Endothelial cell (in vitro differentiated cells): ENCODE data around the gene XRCC5. TPM values are rescaled to one million over a fixed set of nuclear protein-coding genes. Genes with fewer than 3 reads are reported as not detected.

Source experiments
- DNase-seq: peaks from one replicate; pipeline ENCODE4 v3.0.0; 2021; ENCODE audit warnings: low spot score
- H3K27ac Mint-ChIP-seq: one replicate; pipeline ENCODE4 v1.8.0; 2021; ENCODE audit warnings: mixed read lengths, inconsistent platforms; ENCODE audit not compliant: unreplicated experiment
- H3K27me3 Mint-ChIP-seq: one replicate; pipeline ENCODE4 v1.8.0; 2021; ENCODE audit warnings: mild to moderate bottlenecking, moderate library complexity, mixed read lengths, inconsistent platforms; ENCODE audit not compliant: unreplicated experiment
- H3K36me3 Mint-ChIP-seq: one replicate; pipeline ENCODE4 v1.8.0; 2021; ENCODE audit warnings: mild to moderate bottlenecking, low read depth, mixed read lengths, inconsistent platforms; ENCODE audit not compliant: unreplicated experiment
- H3K4me1 Mint-ChIP-seq: one replicate; pipeline ENCODE4 v1.8.0; 2021; ENCODE audit warnings: mild to moderate bottlenecking, mixed read lengths, inconsistent platforms; ENCODE audit not compliant: unreplicated experiment
- H3K4me3 Mint-ChIP-seq: one replicate; pipeline ENCODE4 v1.8.0; 2021; ENCODE audit warnings: mild to moderate bottlenecking, mixed read lengths, inconsistent platforms; ENCODE audit not compliant: unreplicated experiment
- H3K9me3 Mint-ChIP-seq: one replicate; pipeline ENCODE4 v1.8.0; 2021; ENCODE audit warnings: mixed read lengths, inconsistent platforms; ENCODE audit not compliant: unreplicated experiment
- total RNA-seq: library from RNA; stranded (reverse); fragmentation: NEBNext Ultra II Directional; extraction: Animal tissue kit (Norgen Biotek cat#: 25700); gene quantifications from one replicate; pipeline ENCODE4 v1.2.1, GENCODE V29; 2021; ENCODE audit not compliant: unreplicated experiment
- TF ChIP-seq, protein P1 (sequence below): fragments of 200-600 bp; sonication (generic); IDR thresholded peaks from one replicate; pipeline ENCODE4 v1.5.0; 2021; ENCODE audit warnings: antibody characterized with exemption; ENCODE audit not compliant: unreplicated experiment

The XRCC5 gene
- total RNA-seq, 1 donor from 2014 or later, result 365 TPM

DNA sequence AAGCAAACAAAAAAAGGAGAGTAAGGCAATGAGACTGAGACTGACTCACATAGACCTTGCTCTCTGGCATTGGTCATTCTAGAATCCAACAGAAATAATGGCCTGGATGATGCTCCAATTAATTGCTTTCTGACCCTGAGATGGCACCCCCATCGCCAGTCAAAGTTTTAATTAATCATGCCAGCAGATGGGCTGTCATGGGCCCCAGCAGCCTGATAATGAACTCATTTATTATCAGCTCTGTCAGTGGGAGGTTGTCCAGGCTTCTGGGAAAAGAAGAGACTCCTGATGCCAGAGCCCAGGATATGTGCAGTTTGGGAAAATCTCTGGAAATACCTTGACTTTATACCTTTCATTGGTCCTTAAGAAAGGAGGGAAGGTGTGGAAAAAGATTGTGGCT lies 115.2 kb downstream of the XRCC5 start:
- H3K36me3 Mint-ChIP-seq, result peaks cover 9% of the 10 kb centered on the region
- TF ChIP-seq, protein P1, sequence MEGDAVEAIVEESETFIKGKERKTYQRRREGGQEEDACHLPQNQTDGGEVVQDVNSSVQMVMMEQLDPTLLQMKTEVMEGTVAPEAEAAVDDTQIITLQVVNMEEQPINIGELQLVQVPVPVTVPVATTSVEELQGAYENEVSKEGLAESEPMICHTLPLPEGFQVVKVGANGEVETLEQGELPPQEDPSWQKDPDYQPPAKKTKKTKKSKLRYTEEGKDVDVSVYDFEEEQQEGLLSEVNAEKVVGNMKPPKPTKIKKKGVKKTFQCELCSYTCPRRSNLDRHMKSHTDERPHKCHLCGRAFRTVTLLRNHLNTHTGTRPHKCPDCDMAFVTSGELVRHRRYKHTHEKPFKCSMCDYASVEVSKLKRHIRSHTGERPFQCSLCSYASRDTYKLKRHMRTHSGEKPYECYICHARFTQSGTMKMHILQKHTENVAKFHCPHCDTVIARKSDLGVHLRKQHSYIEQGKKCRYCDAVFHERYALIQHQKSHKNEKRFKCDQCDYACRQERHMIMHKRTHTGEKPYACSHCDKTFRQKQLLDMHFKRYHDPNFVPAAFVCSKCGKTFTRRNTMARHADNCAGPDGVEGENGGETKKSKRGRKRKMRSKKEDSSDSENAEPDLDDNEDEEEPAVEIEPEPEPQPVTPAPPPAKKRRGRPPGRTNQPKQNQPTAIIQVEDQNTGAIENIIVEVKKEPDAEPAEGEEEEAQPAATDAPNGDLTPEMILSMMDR, result no peak
- no peak for DNase-seq
- H3K9me3 Mint-ChIP-seq, result no peaks in the 10 kb centered on the region
- peaks cover 9% of the 10 kb centered on the region for H3K27me3 Mint-ChIP-seq
- peaks cover 11% of the 10 kb centered on the region for H3K4me1 Mint-ChIP-seq
- no peak overlapping the region for H3K4me3 Mint-ChIP-seq
- H3K27ac Mint-ChIP-seq, result no peak overlapping the region

DNA sequence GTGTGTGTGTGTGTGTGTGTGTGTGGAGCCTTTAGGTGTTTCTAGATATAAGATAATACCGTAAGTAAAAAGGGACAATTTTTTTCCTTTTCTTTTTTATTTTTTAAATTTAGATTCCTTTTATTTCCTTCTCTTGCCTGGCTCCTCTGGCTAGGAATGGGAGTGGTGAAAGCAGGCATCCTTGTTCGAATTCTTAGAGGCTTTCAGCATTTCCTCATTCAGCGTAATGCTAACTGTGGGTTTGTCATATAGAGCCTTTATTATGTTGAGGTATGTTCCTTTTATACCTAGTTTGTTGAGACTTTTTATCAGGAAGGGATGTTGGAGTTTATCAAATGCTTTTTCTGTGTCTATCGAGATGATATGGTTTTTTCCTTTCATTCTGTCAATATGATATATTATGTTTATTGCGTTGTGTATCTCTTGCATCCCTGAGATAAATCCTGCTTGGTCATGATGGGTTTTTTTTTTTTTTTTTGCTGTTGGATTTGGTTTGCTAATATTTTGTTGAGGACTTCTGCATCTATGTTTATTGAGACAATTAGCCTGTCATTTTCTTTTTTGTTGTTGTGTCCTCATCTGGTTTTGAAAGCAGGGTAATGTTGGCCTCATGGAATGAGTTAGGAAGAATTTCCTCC lies 120.2 kb downstream of the XRCC5 start:
- Mint-ChIP-seq H3K9me3 (no peaks in the 10 kb centered on the region), H3K4me3 (no peak overlapping the region), H3K27me3 (peaks cover 1% of the 10 kb centered on the region), H3K4me1 (no peaks in the 10 kb centered on the region), H3K27ac (peak overlapping the region; percentile 52), H3K36me3 (peaks cover 12% of the 10 kb centered on the region)
- TF ChIP-seq, protein P1, result no peak
- no peak for DNase-seq

DNA sequence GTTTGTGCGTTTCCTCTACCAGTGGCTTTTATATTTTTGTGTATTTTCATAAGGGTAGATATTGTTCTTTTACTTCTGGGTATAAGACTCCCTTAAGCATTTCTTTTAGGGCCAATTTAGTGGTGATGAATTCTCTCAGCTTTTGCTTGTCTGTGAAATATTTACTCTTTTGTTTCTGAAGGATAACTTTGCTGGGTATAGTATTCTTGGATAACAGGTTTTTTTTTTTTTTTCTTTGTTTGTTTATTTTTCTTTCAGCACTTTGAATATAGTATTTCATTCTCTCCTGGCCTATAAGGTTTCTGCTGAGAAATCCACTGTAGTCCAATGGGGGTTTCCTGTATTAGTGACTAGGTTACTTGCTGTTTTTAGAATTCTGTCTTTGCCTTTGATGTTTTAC lies 122.7 kb downstream of the XRCC5 start:
- Mint-ChIP-seq H3K27ac (no peak overlapping the region), H3K4me1 (no peaks in the 10 kb centered on the region), H3K36me3 (peaks cover 15% of the 10 kb centered on the region), H3K9me3 (no peaks in the 10 kb centered on the region), H3K27me3 (peaks cover 1% of the 10 kb centered on the region), H3K4me3 (no peak overlapping the region)
- DNase-seq, result no peak
- TF ChIP-seq, protein P1, result no peak

DNA sequence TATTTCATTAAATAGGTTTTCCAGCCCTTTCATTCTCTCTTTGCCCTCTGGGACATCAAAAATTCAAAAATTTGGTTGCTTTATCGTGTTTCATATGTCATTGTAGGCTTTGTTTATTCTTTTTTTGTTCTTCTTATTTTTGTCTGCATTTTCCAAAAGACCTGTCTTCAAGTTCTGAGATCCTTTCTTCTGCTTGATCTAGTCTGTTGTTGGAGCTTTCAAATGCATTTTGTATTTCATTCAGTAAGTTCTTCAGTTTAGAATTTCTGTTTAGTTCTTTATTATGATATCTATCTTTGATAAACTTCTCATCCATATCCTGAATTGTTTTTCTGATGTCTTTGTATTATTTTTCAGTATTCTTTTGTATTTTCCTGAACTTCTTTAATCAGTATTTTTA lies 123.6 kb downstream of the XRCC5 start:
- Mint-ChIP-seq H3K4me1 (no peaks in the 10 kb centered on the region), H3K36me3 (peaks cover 15% of the 10 kb centered on the region), H3K9me3 (no peaks in the 10 kb centered on the region), H3K27me3 (peaks cover 1% of the 10 kb centered on the region), H3K4me3 (no peak overlapping the region), H3K27ac (no peak overlapping the region)
- DNase-seq, result no peak
- TF ChIP-seq, protein P1, result no peak

DNA sequence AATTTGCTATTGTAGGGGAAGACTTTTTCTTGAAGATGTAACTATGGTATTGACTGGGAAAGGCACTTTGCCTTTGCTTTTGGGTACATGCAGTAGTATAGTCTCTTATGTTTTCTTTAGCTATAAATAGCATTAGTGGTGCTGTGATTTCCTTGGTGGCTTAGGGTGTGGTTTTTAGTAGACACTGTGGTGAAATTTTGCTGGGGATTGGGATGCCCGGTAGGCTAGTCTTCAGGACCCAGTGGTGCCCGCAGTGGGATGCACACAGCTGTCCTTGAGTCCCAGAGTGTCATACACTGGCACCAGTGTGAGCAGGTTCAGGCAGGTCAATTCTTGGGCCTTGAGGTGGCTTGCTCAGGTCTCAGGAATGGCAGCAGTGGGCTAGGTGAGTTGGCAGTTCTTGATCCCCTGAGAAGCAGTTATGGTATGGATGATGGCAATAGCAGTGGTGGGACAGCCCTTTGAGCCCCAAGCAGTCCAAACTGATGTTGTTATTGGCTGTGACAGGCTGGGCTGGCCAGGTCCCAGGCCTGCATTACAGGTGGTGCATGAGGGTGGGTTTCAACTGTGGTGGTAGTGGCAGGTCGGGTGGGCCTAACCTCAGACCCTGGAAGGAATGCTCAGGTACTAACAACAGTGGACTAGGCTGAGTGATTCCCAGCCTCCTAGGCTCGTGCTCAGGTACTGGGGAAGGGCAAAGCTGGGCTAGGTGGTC lies 124.3 kb downstream of the XRCC5 start:
- H3K36me3 Mint-ChIP-seq, result peaks cover 15% of the 10 kb centered on the region
- H3K27ac Mint-ChIP-seq, result no peak overlapping the region
- H3K9me3 Mint-ChIP-seq, result no peaks in the 10 kb centered on the region
- H3K4me1 Mint-ChIP-seq, result no peaks in the 10 kb centered on the region
- DNase-seq, result no peak
- H3K27me3 Mint-ChIP-seq, result peaks cover 1% of the 10 kb centered on the region
- TF ChIP-seq, protein P1, result no peak
- no peak overlapping the region for H3K4me3 Mint-ChIP-seq
